Left ventricle myocardium inferior (tissue), 1 donor: ENCODE results near the gene ZNF770. TPM values are rescaled to one million over a fixed set of nuclear protein-coding genes. Genes with fewer than 3 reads are reported as not detected.

Experiments
- DNase-seq: peaks from one replicate; pipeline ENCODE4 v3.0.0-alpha.2; 2020
- H3K27ac ChIP-seq: fragments of 200-600 bp; replicated peaks from 2 replicates; pipeline ENCODE4 v1.8.0; 2021
- H3K27me3 ChIP-seq: fragments of 200-600 bp; 2 replicates; pipeline ENCODE4 v1.8.0; 2021; ENCODE audit warnings: low read depth
- H3K36me3 ChIP-seq: fragments of 200-600 bp; 2 replicates; pipeline ENCODE4 v1.8.0; 2021
- H3K4me1 ChIP-seq: fragments of 200-600 bp; 2 replicates; pipeline ENCODE4 v1.8.0; 2021
- H3K4me3 ChIP-seq: fragments of 200-600 bp; 2 replicates; pipeline ENCODE4 v1.8.0; 2021; ENCODE audit warnings: mild to moderate bottlenecking, moderate library complexity
- H3K9me3 ChIP-seq: fragments of 200-600 bp; replicated peaks from 2 replicates; pipeline ENCODE4 v1.8.0; 2021
- CTCF ChIP-seq: fragments of 200-600 bp; IDR thresholded peaks from 2 replicates; pipeline ENCODE4 v1.8.0; 2021; ENCODE audit warnings: antibody characterized with exemption, mild to moderate bottlenecking, borderline replicate concordance
- intact Hi-C: fragments of 100-400 bp; cut with micrococcal nuclease; formaldehyde crosslinking; loops from one replicate; pipeline ENCODE4 v1.11.0; 2022
- total RNA-seq: library from RNA; stranded (reverse); fragmentation: NEBNext Ultra II Directional; extraction: Animal tissue kit (Norgen Biotek cat#: 25700); gene quantifications from one replicate; pipeline ENCODE4 v1.2.1, GENCODE V29; 2021
- donor health status: DM: no; HTN: yes; CAD: no; lungs with severe emphysema.

Gene ZNF770
- total RNA-seq, 1 donor from 2014 or later, result 41.3 TPM

- H3K4me3 ChIP-seq, result no peak overlapping the region
- H3K36me3 ChIP-seq, result no peaks in the 10 kb centered on the region
- no peaks in the 10 kb centered on the region for H3K27me3 ChIP-seq
- intact Hi-C loops, result no loop called here
- no peaks in the 10 kb centered on the region for H3K9me3 ChIP-seq
- H3K27ac ChIP-seq, result no peak overlapping the region
- no peak for DNase-seq
- TF ChIP-seq CTCF, result no peak
- H3K4me1 ChIP-seq, result no peaks in the 10 kb centered on the region
Observed at GRCh38 chr15:35019404-35020327, 31.6 kb upstream of the ZNF770 start.

GRCh38 chr15:35014241-35014640 is 26.2 kb upstream of the ZNF770 start:
- Histone ChIP-seq H3K36me3 (no peaks in the 10 kb centered on the region), H3K4me3 (no peak overlapping the region), H3K27me3 (no peaks in the 10 kb centered on the region), H3K4me1 (no peaks in the 10 kb centered on the region), H3K9me3 (no peaks in the 10 kb centered on the region), H3K27ac (no peak overlapping the region)
- TF ChIP-seq CTCF, result no peak
- intact Hi-C loops, result no loop called here
- no peak for DNase-seq

GRCh38 chr15:35013370-35013769 is 25.3 kb upstream of the ZNF770 start:
- Histone ChIP-seq H3K4me1 (no peaks in the 10 kb centered on the region), H3K4me3 (no peak overlapping the region), H3K27ac (no peak overlapping the region), H3K36me3 (no peaks in the 10 kb centered on the region), H3K27me3 (no peaks in the 10 kb centered on the region), H3K9me3 (no peaks in the 10 kb centered on the region)
- intact Hi-C loops, result no loop called here
- no peak for TF ChIP-seq CTCF
- no peak for DNase-seq

GRCh38 chr15:35007397-35007796 is 19.3 kb upstream of the ZNF770 start:
- Histone ChIP-seq H3K4me3 (no peak overlapping the region), H3K27me3 (no peaks in the 10 kb centered on the region), H3K4me1 (peaks cover 6% of the 10 kb centered on the region), H3K9me3 (no peaks in the 10 kb centered on the region), H3K36me3 (no peaks in the 10 kb centered on the region), H3K27ac (no peak overlapping the region)
- no peak for TF ChIP-seq CTCF
- intact Hi-C loops, result no loop called here
- DNase-seq, result no peak

- Histone ChIP-seq H3K36me3 (no peaks in the 10 kb centered on the region), H3K9me3 (no peaks in the 10 kb centered on the region), H3K27ac (no peak overlapping the region), H3K4me1 (peaks cover 6% of the 10 kb centered on the region), H3K4me3 (no peak overlapping the region), H3K27me3 (no peaks in the 10 kb centered on the region)
- DNase-seq, result no peak
- TF ChIP-seq CTCF, result no peak
- intact Hi-C loops, result no loop called here
Observed at GRCh38 chr15:35005933-35006332, 17.8 kb upstream of the ZNF770 start.
